Measurements from ENCODE around the gene PIP5K1B. TPM values are rescaled to one million over a fixed set of nuclear protein-coding genes. Genes with fewer than 3 reads are reported as not detected.

Gene PIP5K1B
- total RNA-seq, 1 experiment from 2014 or later, result 0.16 TPM

- Mint-ChIP-seq H3K4me1 (ENCODE audit: insufficient read depth, unreplicated experiment) (no peaks in the 10 kb centered on the region), H3K4me3 (ENCODE audit: unreplicated experiment) (no peak overlapping the region), H3K9me3 (ENCODE audit: unreplicated experiment) (no peaks in the 10 kb centered on the region), H3K27me3 (ENCODE audit: insufficient read depth, unreplicated experiment) (peaks cover 51% of the 10 kb centered on the region), H3K27ac (ENCODE audit: low read depth, unreplicated experiment) (no peak overlapping the region), H3K36me3 (ENCODE audit: insufficient read depth, unreplicated experiment) (no peaks in the 10 kb centered on the region)
- ChIA-PET CTCF (interaction anchor here (0.6 to 10.2 kb wide), 3 partner anchors 71 to 428 kb away, joined by 3 to 66 read pairs (median 6); no protein-coding TSS in a partner anchor), POLR2A (interaction anchor here (0.5 kb wide), 1 partner anchor 397 kb away, joined by 3 read pairs; no protein-coding TSS in a partner anchor)
- no peak for TF ChIP-seq CTCF (IDR thresholded peaks at IDR 0.05; ENCODE audit: unreplicated experiment)
- no peak for DNase-seq (ENCODE audit: unreplicated experiment)
- no TSS peak for BruUV-seq (replicated peaks)
- intact Hi-C loops (cut with micrococcal nuclease), result no loop called here
Observed at GRCh38 chr9:68995776-68996175, 290.7 kb downstream of the PIP5K1B start.

GRCh38 chr9:68996462-68996861, 291.4 kb downstream of the PIP5K1B start:
- Mint-ChIP-seq H3K4me1 (ENCODE audit: insufficient read depth, unreplicated experiment) (no peaks in the 10 kb centered on the region), H3K27ac (ENCODE audit: low read depth, unreplicated experiment) (no peak overlapping the region), H3K36me3 (ENCODE audit: insufficient read depth, unreplicated experiment) (no peaks in the 10 kb centered on the region), H3K4me3 (ENCODE audit: unreplicated experiment) (no peak overlapping the region), H3K27me3 (ENCODE audit: insufficient read depth, unreplicated experiment) (peaks cover 54% of the 10 kb centered on the region), H3K9me3 (ENCODE audit: unreplicated experiment) (no peaks in the 10 kb centered on the region)
- BruUV-seq (replicated peaks), result no TSS peak
- intact Hi-C loops (cut with micrococcal nuclease), result no loop called here
- TF ChIP-seq CTCF (IDR thresholded peaks at IDR 0.05; ENCODE audit: unreplicated experiment), result no peak
- CTCF ChIA-PET, result interaction anchor here (0.6 to 10.2 kb wide), 6 partner anchors 16 to 428 kb away, joined by 3 to 66 read pairs (median 3); no protein-coding TSS in a partner anchor
- DNase-seq (ENCODE audit: unreplicated experiment), result no peak
- POLR2A ChIA-PET, result no interaction called here

GRCh38 chr9:68997666-68998065, 292.6 kb downstream of the PIP5K1B start:
- H3K36me3 Mint-ChIP-seq (ENCODE audit: insufficient read depth, unreplicated experiment), result no peaks in the 10 kb centered on the region
- CTCF ChIA-PET, result interaction anchor here (0.6 to 10.2 kb wide), 12 partner anchors 11 to 562 kb away, joined by 3 to 66 read pairs (median 3); partner anchors contain the start of gene FXN

DNA sequence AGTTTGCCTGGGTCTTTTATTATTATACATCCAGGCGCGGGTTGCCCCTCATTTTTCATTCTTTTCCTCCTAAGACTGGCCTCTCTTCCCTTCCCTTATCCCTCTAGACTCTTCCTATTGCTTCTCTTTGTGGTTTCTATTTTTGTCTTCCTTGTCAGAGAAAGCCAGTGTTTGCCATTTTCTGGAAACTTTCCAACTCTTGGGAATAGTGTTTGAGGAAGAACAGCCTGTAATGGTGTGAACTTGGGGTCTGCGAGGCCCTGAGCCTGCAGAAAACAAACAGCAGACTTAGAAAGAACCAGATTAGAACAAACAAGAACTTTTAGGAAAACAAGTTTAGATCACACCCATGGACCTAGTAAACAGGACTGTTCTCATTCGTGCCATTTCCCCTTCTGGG, 293.3 kb downstream of the PIP5K1B start:
- no peak for TF ChIP-seq CTCF (IDR thresholded peaks at IDR 0.05; ENCODE audit: unreplicated experiment)
- intact Hi-C loops (cut with micrococcal nuclease), result no loop called here
- ChIA-PET POLR2A (no interaction called here), CTCF (interaction anchor here (0.7 to 10.2 kb wide), 7 partner anchors 12 to 415 kb away, joined by 3 to 66 read pairs (median 3); partner anchors contain the start of gene FXN)
- H3K4me3 Mint-ChIP-seq (ENCODE audit: unreplicated experiment), result no peak overlapping the region
- H3K4me1 Mint-ChIP-seq (ENCODE audit: insufficient read depth, unreplicated experiment), result no peaks in the 10 kb centered on the region
- DNase-seq (ENCODE audit: unreplicated experiment), result no peak
- H3K9me3 Mint-ChIP-seq (ENCODE audit: unreplicated experiment), result no peaks in the 10 kb centered on the region
- no TSS peak for BruUV-seq (replicated peaks)
- H3K27ac Mint-ChIP-seq (ENCODE audit: low read depth, unreplicated experiment), result no peak overlapping the region
- H3K36me3 Mint-ChIP-seq (ENCODE audit: insufficient read depth, unreplicated experiment), result no peaks in the 10 kb centered on the region
- H3K27me3 Mint-ChIP-seq (ENCODE audit: insufficient read depth, unreplicated experiment), result peaks cover 73% of the 10 kb centered on the region

More at GRCh38 chr9:68997666-68998065, 292.6 kb downstream of the PIP5K1B start:
- peaks cover 66% of the 10 kb centered on the region for H3K27me3 Mint-ChIP-seq (ENCODE audit: insufficient read depth, unreplicated experiment)
- no peaks in the 10 kb centered on the region for H3K4me1 Mint-ChIP-seq (ENCODE audit: insufficient read depth, unreplicated experiment)
- H3K27ac Mint-ChIP-seq (ENCODE audit: low read depth, unreplicated experiment), result no peak overlapping the region
- no TSS peak for BruUV-seq (replicated peaks)
- no peak for TF ChIP-seq CTCF (IDR thresholded peaks at IDR 0.05; ENCODE audit: unreplicated experiment)
- no peak overlapping the region for H3K4me3 Mint-ChIP-seq (ENCODE audit: unreplicated experiment)
- POLR2A ChIA-PET, result no interaction called here
- no peak for DNase-seq (ENCODE audit: unreplicated experiment)
- H3K9me3 Mint-ChIP-seq (ENCODE audit: unreplicated experiment), result no peaks in the 10 kb centered on the region
- intact Hi-C loops (cut with micrococcal nuclease), result no loop called here

All from MCF 10A (cell line).